SK-N-SH (cell line): Measurements from ENCODE around the gene FAM151A. TPM values are rescaled to one million over a fixed set of nuclear protein-coding genes. Genes with fewer than 3 reads are reported as not detected.

Experiments
- CTCF ChIA-PET: fragments of 300-600, 350-600 bp; formaldehyde crosslinking; extraction: SDS; loops from one replicate; lab custom pipeline; 2021; lab: Yijun Ruan, JAX
- POLR2A ChIA-PET: fragments of 350-600 bp; sonication (Branson Sonifier 250); formaldehyde crosslinking; extraction: SDS; loops from one replicate; lab custom pipeline; 2020; ENCODE audit warnings: antibody characterized with exemption, inconsistent platforms; lab: Yijun Ruan, JAX
- DNase-seq: peaks from one replicate; pipeline ENCODE4 v3.0.0; 2012
- H2AFZ ChIP-seq: fragments of 200-600 bp; sonication (generic); 2 replicates; pipeline ENCODE4 v1.8.1; 2016; ENCODE audit warnings: antibody characterized with exemption, mild to moderate bottlenecking, low read depth
- H3F3A ChIP-seq: fragments of 200-600 bp; sonication (generic); replicated peaks from 2 replicates; pipeline ENCODE3; 2016; ENCODE audit warnings: antibody characterized with exemption, mild to moderate bottlenecking; ENCODE audit not compliant: insufficient read depth
- H3K27ac ChIP-seq, 2 experiments: fragments of 200-500 bp in 1 of 2; fragments of 200-600 bp in 1 of 2; sonication (Bioruptor generic) in 1 of 2; sonication (generic), shearing (Covaris generic) in 1 of 2; 2 replicates each; pipeline versions ENCODE4 v1.5.1 to v1.6.1; 2014 to 2016; ENCODE audit warnings: low read depth in 2 of 2, inconsistent platforms in 1 of 2, low read length in 1 of 2, mild to moderate bottlenecking in 1 of 2, mixed read lengths in 1 of 2
- H3K27me3 ChIP-seq: fragments of 200-600 bp; sonication (generic), shearing (Covaris generic); 2 replicates; pipeline ENCODE4 v1.6.1; 2016; ENCODE audit warnings: mixed run types; ENCODE audit not compliant: insufficient read depth
- H3K36me3 ChIP-seq, 2 experiments: fragments of 200-500 bp in 1 of 2; fragments of 200-600 bp in 1 of 2; sonication (Bioruptor generic) in 1 of 2; sonication (generic) in 1 of 2; replicated peaks in 1 of 2; 2 replicates each; pipeline versions ENCODE3 to v1.5.1; 2014 to 2016; ENCODE audit warnings: low read length in 1 of 2, mild to moderate bottlenecking in 1 of 2; ENCODE audit not compliant: insufficient read depth in 2 of 2, control insufficient read depth in 1 of 2
- H3K4me1 ChIP-seq, 2 experiments: fragments of 200-500 bp in 1 of 2; fragments of 200-600 bp in 1 of 2; sonication (Bioruptor generic) in 1 of 2; sonication (generic), shearing (Covaris generic) in 1 of 2; 2 replicates each; pipeline versions ENCODE4 v1.5.1 to v1.6.1; 2014 to 2016; ENCODE audit warnings: low read depth in 1 of 2, low read length in 1 of 2, mixed run types in 1 of 2; ENCODE audit not compliant: insufficient read depth in 2 of 2, control insufficient read depth in 1 of 2
- H3K4me2 ChIP-seq: fragments of 200-600 bp; sonication (generic), shearing (Covaris generic); 2 replicates; pipeline ENCODE4 v1.6.1; 2017; ENCODE audit warnings: mixed run types
- H3K4me3 ChIP-seq, 2 experiments: fragments of 200-500 bp in 1 of 2; fragments of 200-600 bp in 1 of 2; sonication (Bioruptor generic) in 1 of 2; sonication (generic), shearing (Covaris generic) in 1 of 2; 2 replicates each; pipeline versions ENCODE4 v1.5.1 to v1.8.1; 2014 to 2016; ENCODE audit warnings: low read depth in 2 of 2, inconsistent platforms in 1 of 2, low read length in 1 of 2, mild to moderate bottlenecking in 1 of 2, mixed read lengths in 1 of 2, moderate library complexity in 1 of 2
- H3K79me2 ChIP-seq: fragments of 200-600 bp; sonication (generic); 2 replicates; pipeline ENCODE4 v1.8.1; 2017; ENCODE audit warnings: mild to moderate bottlenecking; ENCODE audit not compliant: insufficient read depth
- H3K9ac ChIP-seq: fragments of 200-600 bp; sonication (generic); 2 replicates; pipeline ENCODE4 v1.6.1; 2017; ENCODE audit warnings: mixed run types
- H3K9me2 ChIP-seq: fragments of 200-600 bp; sonication (generic); 2 replicates; pipeline ENCODE4 v1.6.1; 2017; ENCODE audit warnings: mixed run types
- H3K9me3 ChIP-seq: fragments of 200-600 bp; sonication (generic); 2 replicates; pipeline ENCODE4 v1.6.1; 2017; ENCODE audit warnings: mixed run types, mild to moderate bottlenecking, moderate library complexity
- H4K20me1 ChIP-seq: fragments of 200-600 bp; sonication (generic); 2 replicates; pipeline ENCODE4 v1.6.1; 2017; ENCODE audit warnings: mild to moderate bottlenecking, mixed run types; ENCODE audit not compliant: insufficient read depth
- CHD2 ChIP-seq: fragments of 150-350 bp; IDR thresholded peaks from 2 replicates; pipeline ENCODE4 v1.6.1; 2018; ENCODE audit warnings: low read length; ENCODE audit not compliant: partially characterized antibody
- CTCF ChIP-seq: fragments of 200-600 bp; sonication (generic); IDR thresholded peaks from 2 replicates; pipeline ENCODE4 v1.6.1; 2017; ENCODE audit warnings: antibody characterized with exemption, mild to moderate bottlenecking, moderate library complexity
- EZH2phosphoT487 ChIP-seq: fragments of 200-600 bp; sonication (generic); IDR thresholded peaks from 2 replicates; pipeline ENCODE4 v1.6.1; 2017; ENCODE audit warnings: low read depth, mixed run types, mild to moderate bottlenecking, antibody characterized with exemption, moderate library complexity, borderline replicate concordance
- GABPA ChIP-seq: IDR thresholded peaks from 2 replicates; pipeline ENCODE4 v1.4.0; 2012; ENCODE audit warnings: low read depth, mild to moderate bottlenecking
- IRF3 ChIP-seq: fragments of 150-350 bp; IDR thresholded peaks from 2 replicates; pipeline ENCODE4 v1.6.1; 2016; ENCODE audit warnings: mild to moderate bottlenecking, low read depth, low read length
- MAX ChIP-seq: IDR thresholded peaks from 2 replicates; pipeline ENCODE4 v1.4.0; 2012; ENCODE audit warnings: low read depth
- MEF2A ChIP-seq: IDR thresholded peaks from 2 replicates; pipeline ENCODE4 v1.4.0; 2012; ENCODE audit warnings: low read depth, borderline replicate concordance
- NFIC ChIP-seq: IDR thresholded peaks from 2 replicates; pipeline ENCODE4 v1.4.0; 2012; ENCODE audit warnings: borderline replicate concordance
- NRF1 ChIP-seq: IDR thresholded peaks from 2 replicates; pipeline ENCODE4 v1.6.1; 2012; ENCODE audit warnings: low read depth, mild to moderate bottlenecking, low read length
- RCOR1 ChIP-seq: fragments of 150-350 bp; IDR thresholded peaks from 2 replicates; pipeline ENCODE4 v1.6.1; 2017; ENCODE audit warnings: antibody characterized with exemption, low read length
- REST ChIP-seq: IDR thresholded peaks from 2 replicates; pipeline ENCODE4 v1.6.1; 2012; ENCODE audit warnings: mild to moderate bottlenecking, low read depth, low read length, moderate library complexity
- RFX5 ChIP-seq: IDR thresholded peaks from 2 replicates; pipeline ENCODE4 v1.6.1; 2012; ENCODE audit warnings: mild to moderate bottlenecking, improper control_type of control experiment, low read length
- SMC3 ChIP-seq: IDR thresholded peaks from 2 replicates; pipeline ENCODE4 v1.6.1; 2012; ENCODE audit warnings: low read depth, low read length, improper control_type of control experiment
- TAF1 ChIP-seq: IDR thresholded peaks from 2 replicates; pipeline ENCODE4 v1.6.1; 2012; ENCODE audit warnings: low read depth, mild to moderate bottlenecking, low read length, moderate library complexity, borderline replicate concordance
- TCF12 ChIP-seq: IDR thresholded peaks from 2 replicates; pipeline ENCODE4 v1.4.0; 2012
- USF1 ChIP-seq: IDR thresholded peaks from 2 replicates; pipeline ENCODE4 v1.4.0; 2012; ENCODE audit warnings: low read depth, borderline replicate concordance
- USF2 ChIP-seq: fragments of 150-350 bp; IDR thresholded peaks from 2 replicates; pipeline ENCODE4 v1.6.1; 2017; ENCODE audit warnings: antibody characterized with exemption, low read length, low read depth, borderline replicate concordance
- YY1 ChIP-seq: IDR thresholded peaks from 2 replicates; pipeline ENCODE4 v1.4.0; 2012; ENCODE audit warnings: low read depth, mild to moderate bottlenecking
- WGBS: methylation state at CpG from one replicate; pipeline ENCODE4 v1.1.6; 2017; ENCODE audit warnings: low lambda C conversion rate; 5-methylcytosine and 5-hydroxymethylcytosine counted together
- polyA plus RNA-seq, 3 experiments: library from polyadenylated mRNA; depleted of rRNA; stranded (reverse); fragments of >200 nt; gene quantifications; 2 replicates each; pipeline ENCODE4 v1.2.3, GENCODE V29; 2012

The FAM151A gene
- polyA plus RNA-seq, 1 of the 3 experiments (the other 2 are of a cell fraction) = not detected

- Histone ChIP-seq H2AFZ (no peak overlapping the region), H3F3A (no peaks in the 10 kb centered on the region), H3K9me3 (no peaks in the 10 kb centered on the region), H4K20me1 (no peaks in the 10 kb centered on the region), H3K9ac (no peak overlapping the region), H3K4me1 (peaks cover 0 to 10% of the 10 kb centered on the region in 2 experiments; a peak in 1 of 4 replicates), H3K36me3 (no peaks in the 10 kb centered on the region), H3K4me2 (no peak overlapping the region), H3K27ac (no peak overlapping the region), H3K4me3 (no peak overlapping the region), H3K79me2 (no peaks in the 10 kb centered on the region), H3K9me2 (no peaks in the 10 kb centered on the region), H3K27me3 (no peaks in the 10 kb centered on the region)
- TF ChIP-seq CHD2 (no peak), NFIC (no peak), TAF1 (no peak), RFX5 (no peak), USF2 (no peak), MEF2A (no peak), EZH2phosphoT487 (no peak), REST (no peak)
- ChIA-PET CTCF (interaction anchor here (2.5 kb wide), 1 partner anchor 72 kb away, joined by 8 read pairs; the partner anchor contains the start of gene ACOT11), POLR2A (no interaction called here)
- 79% methylated on average over 5 of the region's 8 CpGs for WGBS
- DNase-seq = no peak
Observed at GRCh38 chr1:54619749-54620148, 3.6 kb downstream of the FAM151A start.

- POLR2A ChIA-PET = no interaction called here
- Histone ChIP-seq H3K36me3 (no peaks in the 10 kb centered on the region), H2AFZ (no peak overlapping the region), H3F3A (no peaks in the 10 kb centered on the region), H3K9me3 (no peaks in the 10 kb centered on the region), H3K27me3 (no peaks in the 10 kb centered on the region), H3K79me2 (no peaks in the 10 kb centered on the region), H3K4me2 (no peak overlapping the region), H4K20me1 (no peaks in the 10 kb centered on the region), H3K4me3 (no peak overlapping the region), H3K9ac (no peak overlapping the region), H3K9me2 (no peaks in the 10 kb centered on the region), H3K4me1 (peaks cover 0 to 8% of the 10 kb centered on the region in 2 experiments; a peak in 1 of 4 replicates), H3K27ac (no peak overlapping the region)
- TF ChIP-seq RCOR1 (no peak), SMC3 (no peak), TCF12 (no peak), GABPA (no peak), NRF1 (no peak), RFX5 (no peak), MAX (no peak), USF1 (no peak), IRF3 (no peak), YY1 (no peak), TAF1 (no peak), CTCF (no peak)
- 90% methylated on average over 7 of the region's 13 CpGs for WGBS
- CTCF ChIA-PET = no interaction called here
- DNase-seq = peak; percentile 8
Observed at GRCh38 chr1:54615531-54616279, 7.6 kb downstream of the FAM151A start.
